AG04450 (cell line): Measurements from ENCODE around the gene N4BP2L2. TPM values are rescaled to one million over a fixed set of nuclear protein-coding genes. Genes with fewer than 3 reads are reported as not detected.

Source experiments
- CTCF ChIA-PET: fragments of 300-600, 350-600 bp; formaldehyde crosslinking; extraction: SDS; loops from one replicate; lab custom pipeline; 2022; ENCODE audit warnings: antibody characterized with exemption, inconsistent platforms; lab: Charles Lee
- POLR2A ChIA-PET: fragments of 350-600 bp; formaldehyde crosslinking; extraction: SDS; loops from one replicate; lab custom pipeline; 2021; ENCODE audit warnings: antibody characterized with exemption, inconsistent platforms; lab: Yijun Ruan, JAX
- DNase-seq: peaks from one replicate; pipeline ENCODE4 v3.0.0-alpha.2; 2011; ENCODE audit warnings: low read depth, low spot score
- H3K27ac ChIP-seq: one replicate; pipeline ENCODE4 v1.5.1; 2012; ENCODE audit warnings: low read depth, low read length, control low read depth
- H3K27me3 ChIP-seq: one replicate; pipeline ENCODE4 v1.6.0; 2012; ENCODE audit warnings: low read length; ENCODE audit not compliant: control insufficient read depth, insufficient read depth
- H3K4me3 ChIP-seq: 2 replicates; pipeline ENCODE4 v1.5.1; 2011; ENCODE audit warnings: mild to moderate bottlenecking, low read depth, low read length, control low read depth
- H3K9me3 ChIP-seq: 2 replicates; pipeline ENCODE4 v1.5.1; 2012; ENCODE audit warnings: low read length; ENCODE audit not compliant: control insufficient read depth, insufficient read depth
- polyA plus RNA-seq: library from polyadenylated mRNA; depleted of rRNA; stranded (reverse); fragments of >200 nt; gene quantifications from 2 replicates; pipeline ENCODE4 v1.2.3, GENCODE V29; 2011
- TF ChIP-seq, protein P1 (sequence below): IDR thresholded peaks from 2 replicates; pipeline ENCODE4 v1.5.1; 2011; ENCODE audit warnings: low read depth, low read length, control low read depth, inconsistent platforms

N4BP2L2 gene
- polyA plus RNA-seq, 1 experiment: 74.5 TPM

- no peak overlapping the region for H3K27ac ChIP-seq
- POLR2A ChIA-PET: no interaction called here
- peaks cover 2% of the 10 kb centered on the region for H3K27me3 ChIP-seq
- no peak for DNase-seq
- TF ChIP-seq, protein P1, sequence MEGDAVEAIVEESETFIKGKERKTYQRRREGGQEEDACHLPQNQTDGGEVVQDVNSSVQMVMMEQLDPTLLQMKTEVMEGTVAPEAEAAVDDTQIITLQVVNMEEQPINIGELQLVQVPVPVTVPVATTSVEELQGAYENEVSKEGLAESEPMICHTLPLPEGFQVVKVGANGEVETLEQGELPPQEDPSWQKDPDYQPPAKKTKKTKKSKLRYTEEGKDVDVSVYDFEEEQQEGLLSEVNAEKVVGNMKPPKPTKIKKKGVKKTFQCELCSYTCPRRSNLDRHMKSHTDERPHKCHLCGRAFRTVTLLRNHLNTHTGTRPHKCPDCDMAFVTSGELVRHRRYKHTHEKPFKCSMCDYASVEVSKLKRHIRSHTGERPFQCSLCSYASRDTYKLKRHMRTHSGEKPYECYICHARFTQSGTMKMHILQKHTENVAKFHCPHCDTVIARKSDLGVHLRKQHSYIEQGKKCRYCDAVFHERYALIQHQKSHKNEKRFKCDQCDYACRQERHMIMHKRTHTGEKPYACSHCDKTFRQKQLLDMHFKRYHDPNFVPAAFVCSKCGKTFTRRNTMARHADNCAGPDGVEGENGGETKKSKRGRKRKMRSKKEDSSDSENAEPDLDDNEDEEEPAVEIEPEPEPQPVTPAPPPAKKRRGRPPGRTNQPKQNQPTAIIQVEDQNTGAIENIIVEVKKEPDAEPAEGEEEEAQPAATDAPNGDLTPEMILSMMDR: no peak
- H3K4me3 ChIP-seq: no peak overlapping the region
- H3K9me3 ChIP-seq: no peaks in the 10 kb centered on the region
- CTCF ChIA-PET: interaction anchor here (2.4 kb wide), 1 partner anchor 25 kb away, joined by 8 read pairs; no protein-coding TSS in a partner anchor
Observed at GRCh38 chr13:32555613-32556012, 17.0 kb upstream of the N4BP2L2 start.

GRCh38 chr13:32553720-32554119, 15.1 kb upstream of the N4BP2L2 start:
- CTCF ChIA-PET: no interaction called here
- TF ChIP-seq, protein P1: no peak
- Histone ChIP-seq H3K27ac (no peak overlapping the region), H3K4me3 (no peak overlapping the region), H3K27me3 (no peaks in the 10 kb centered on the region), H3K9me3 (no peaks in the 10 kb centered on the region)
- no peak for DNase-seq
- POLR2A ChIA-PET: no interaction called here

DNA sequence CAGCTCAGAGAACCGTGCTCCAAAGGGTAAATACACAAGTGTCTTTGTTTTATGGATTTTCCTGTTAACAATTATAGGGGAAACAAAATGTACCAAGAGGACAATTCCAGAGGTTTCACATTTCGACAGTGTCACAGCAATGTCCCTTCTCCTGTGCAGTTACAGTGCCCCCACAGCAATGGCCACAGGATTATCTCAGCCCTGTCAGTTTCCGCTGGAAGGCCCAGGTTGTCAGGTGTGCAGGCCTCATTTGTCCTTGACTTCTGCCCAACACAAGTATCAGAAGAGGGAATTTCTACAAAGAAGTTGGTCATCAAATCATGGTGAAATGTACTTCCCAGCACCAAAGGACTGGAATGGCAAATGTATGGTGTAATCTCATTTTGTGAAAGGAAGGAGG, 11.2 kb upstream of the N4BP2L2 start:
- TF ChIP-seq, protein P1: no peak
- CTCF ChIA-PET: interaction anchor here (0.7 to 1.7 kb wide), 2 partner anchors 31 to 254 kb away, joined by 3 to 4 read pairs; no protein-coding TSS in a partner anchor
- no peak for DNase-seq
- no peak overlapping the region for H3K27ac ChIP-seq
- POLR2A ChIA-PET: no interaction called here
- H3K27me3 ChIP-seq: peaks cover 4% of the 10 kb centered on the region
- no peaks in the 10 kb centered on the region for H3K9me3 ChIP-seq
- H3K4me3 ChIP-seq: no peak overlapping the region

DNA sequence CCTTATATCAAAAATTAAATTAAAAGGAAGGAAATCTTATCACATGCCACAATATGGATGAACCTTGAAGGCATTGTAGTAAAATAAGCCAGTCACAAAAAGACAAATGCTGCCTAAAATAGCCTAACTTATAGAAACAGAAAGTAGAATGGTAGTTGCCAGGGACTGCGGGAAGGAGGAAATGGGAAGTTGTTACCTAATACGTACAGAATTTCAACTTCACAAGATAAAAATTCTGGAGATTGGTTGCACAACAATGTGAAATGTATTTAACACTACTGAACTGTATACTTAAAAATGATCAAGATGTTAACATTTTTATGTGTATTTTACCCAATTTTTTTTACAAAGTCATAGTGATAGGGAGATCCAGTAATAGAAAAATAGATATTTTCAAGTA, 10.2 kb upstream of the N4BP2L2 start:
- Histone ChIP-seq H3K4me3 (no peak overlapping the region), H3K27ac (no peak overlapping the region), H3K27me3 (peaks cover 4% of the 10 kb centered on the region), H3K9me3 (no peaks in the 10 kb centered on the region)
- TF ChIP-seq, protein P1: no peak
- CTCF ChIA-PET: interaction anchor here (1.7 kb wide), 1 partner anchor 32 kb away, joined by 4 read pairs; no protein-coding TSS in a partner anchor
- peak; percentile 8 for DNase-seq
- POLR2A ChIA-PET: no interaction called here

GRCh38 chr13:32545083-32545482, 6.5 kb upstream of the N4BP2L2 start:
- Histone ChIP-seq H3K9me3 (no peaks in the 10 kb centered on the region), H3K27ac (no peak overlapping the region), H3K27me3 (peaks cover 4% of the 10 kb centered on the region), H3K4me3 (no peak overlapping the region)
- CTCF ChIA-PET: no interaction called here
- no peak for DNase-seq
- POLR2A ChIA-PET: no interaction called here
- TF ChIP-seq, protein P1: no peak
